Liver (tissue), 3 donors: Measurements from ENCODE around the gene PRCD.

ENCODE experiments used
- FOXA2 ChIP-seq: IDR thresholded peaks from 2 replicates; pipeline ENCODE4 v1.6.1; 2016; ENCODE audit warnings: antibody characterized with exemption
- GABPA ChIP-seq, 2 donors: IDR thresholded peaks in 1 of 2; conservative IDR thresholded peaks in 1 of 2; 2 replicates each; pipeline ENCODE4 v1.6.1; 2016; ENCODE audit warnings: antibody characterized with exemption in 2 of 2, mild to moderate bottlenecking in 1 of 2, moderate library complexity in 1 of 2
- RAD21 ChIP-seq, 2 donors: IDR thresholded peaks; 2 replicates each; pipeline ENCODE4 v1.6.1; 2016; ENCODE audit warnings: antibody characterized with exemption in 2 of 2, mild to moderate bottlenecking in 2 of 2
- REST ChIP-seq: IDR thresholded peaks from 2 replicates; pipeline ENCODE4 v1.6.1; 2016; ENCODE audit warnings: antibody characterized with exemption, mild to moderate bottlenecking
- RXRA ChIP-seq, 2 donors: IDR thresholded peaks; 2 replicates each; pipeline ENCODE4 v1.6.1; 2017 to 2018; ENCODE audit warnings: antibody characterized with exemption in 2 of 2, mild to moderate bottlenecking in 1 of 2
- SP1 ChIP-seq: IDR thresholded peaks from 2 replicates; pipeline ENCODE4 v1.6.1; 2018; ENCODE audit warnings: antibody characterized with exemption, mild to moderate bottlenecking
- TAF1 ChIP-seq: conservative IDR thresholded peaks from 2 replicates; pipeline ENCODE4 v1.6.1; 2016; ENCODE audit warnings: antibody characterized with exemption, mild to moderate bottlenecking
- YY1 ChIP-seq: IDR thresholded peaks from 2 replicates; pipeline ENCODE4 v1.6.1; 2016; ENCODE audit warnings: antibody characterized with exemption, mild to moderate bottlenecking
- TF ChIP-seq, protein P1 (sequence below): fragments of 150-350 bp; IDR thresholded peaks from 2 replicates; pipeline ENCODE4 v1.5.1; 2017; ENCODE audit warnings: improper control_type of control experiment, low read depth, low read length; ENCODE audit not compliant: missing input control
- donor health status: healthy.
- donor health status: healthy.

DNA sequence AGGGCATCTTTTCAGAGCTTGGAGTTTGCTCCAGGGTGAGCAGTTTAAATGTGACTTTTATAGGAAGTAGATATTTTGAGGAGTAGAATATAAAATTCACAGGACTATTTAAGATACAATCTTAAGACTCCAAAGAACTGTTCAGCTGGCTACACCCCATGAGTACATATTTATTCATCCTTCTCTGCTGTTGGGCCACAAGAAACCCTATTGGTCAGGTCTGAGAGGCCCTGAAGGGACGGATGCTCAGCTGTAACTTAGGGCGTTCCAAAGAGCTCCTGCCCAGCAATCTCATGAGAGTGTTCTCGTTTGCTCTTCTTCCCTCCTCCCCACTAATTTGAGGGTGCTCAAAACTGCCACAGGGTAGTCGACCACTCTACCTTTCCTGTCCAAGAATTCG lies 38.5 kb downstream of the PRCD start:
- TF ChIP-seq, protein P1, sequence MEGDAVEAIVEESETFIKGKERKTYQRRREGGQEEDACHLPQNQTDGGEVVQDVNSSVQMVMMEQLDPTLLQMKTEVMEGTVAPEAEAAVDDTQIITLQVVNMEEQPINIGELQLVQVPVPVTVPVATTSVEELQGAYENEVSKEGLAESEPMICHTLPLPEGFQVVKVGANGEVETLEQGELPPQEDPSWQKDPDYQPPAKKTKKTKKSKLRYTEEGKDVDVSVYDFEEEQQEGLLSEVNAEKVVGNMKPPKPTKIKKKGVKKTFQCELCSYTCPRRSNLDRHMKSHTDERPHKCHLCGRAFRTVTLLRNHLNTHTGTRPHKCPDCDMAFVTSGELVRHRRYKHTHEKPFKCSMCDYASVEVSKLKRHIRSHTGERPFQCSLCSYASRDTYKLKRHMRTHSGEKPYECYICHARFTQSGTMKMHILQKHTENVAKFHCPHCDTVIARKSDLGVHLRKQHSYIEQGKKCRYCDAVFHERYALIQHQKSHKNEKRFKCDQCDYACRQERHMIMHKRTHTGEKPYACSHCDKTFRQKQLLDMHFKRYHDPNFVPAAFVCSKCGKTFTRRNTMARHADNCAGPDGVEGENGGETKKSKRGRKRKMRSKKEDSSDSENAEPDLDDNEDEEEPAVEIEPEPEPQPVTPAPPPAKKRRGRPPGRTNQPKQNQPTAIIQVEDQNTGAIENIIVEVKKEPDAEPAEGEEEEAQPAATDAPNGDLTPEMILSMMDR = no peak
- TF ChIP-seq RXRA (IDR thresholded peaks at IDR 0.05) = no peak
- TF ChIP-seq RAD21 (IDR thresholded peaks at IDR 0.05) = no peak
- TF ChIP-seq GABPA (IDR thresholded peaks at IDR 0.05 in 1 of 2, conservative IDR thresholded peaks at IDR 0.05 in 1 of 2) = no peak
- TF ChIP-seq TAF1 = no peak
- no peak for TF ChIP-seq FOXA2
- TF ChIP-seq YY1 = no peak
- TF ChIP-seq SP1 = no peak
- TF ChIP-seq REST = no peak
